ENCODE results near the gene PDZD4. TPM values are rescaled to one million over a fixed set of nuclear protein-coding genes. Genes with fewer than 3 reads are reported as not detected.

Gene PDZD4
- total and polyA plus RNA-seq, 3 experiments from 2014 or later: 1.3 to 2.3 (median 2.1) TPM

- Mint-ChIP-seq H3K4me3 (peak overlapping the region in 1 of 7 donors; percentile 56), H3K36me3 (peaks cover 0 to 3% (median 0%) of the 10 kb centered on the region in 3 donors), H3K4me1 (peaks cover 5 to 11% (median 10%) of the 10 kb centered on the region in 3 donors), H3K27ac (no peak overlapping the region), H3K9me3 (no peaks in the 10 kb centered on the region), H3K27me3 (peaks cover 26 to 28% of the 10 kb centered on the region in 2 donors)
- POLR2A ChIA-PET: no interaction called here
- DNase-seq: peak; percentile 52 to 79 (median 63)
- CTCF ChIA-PET: no interaction called here
- Histone ChIP-seq H3K4me1 (ENCODE audit: insufficient read depth, low read length) (no peaks in the 10 kb centered on the region), H3K27me3 (ENCODE audit: insufficient read depth, low read length, poor library complexity, severe bottlenecking) (no peaks in the 10 kb centered on the region), H3K4me3 (ENCODE audit: low read length) (no peak overlapping the region), H3K36me3 (ENCODE audit: insufficient read depth, low read length) (no peaks in the 10 kb centered on the region), H3K27ac (ENCODE audit: low read depth, low read length) (no peak overlapping the region), H3K9me3 (ENCODE audit: low read length) (no peaks in the 10 kb centered on the region)
Measured at GRCh38 chrX:153875391-153876111, 45.2 kb upstream of the PDZD4 start.

DNA sequence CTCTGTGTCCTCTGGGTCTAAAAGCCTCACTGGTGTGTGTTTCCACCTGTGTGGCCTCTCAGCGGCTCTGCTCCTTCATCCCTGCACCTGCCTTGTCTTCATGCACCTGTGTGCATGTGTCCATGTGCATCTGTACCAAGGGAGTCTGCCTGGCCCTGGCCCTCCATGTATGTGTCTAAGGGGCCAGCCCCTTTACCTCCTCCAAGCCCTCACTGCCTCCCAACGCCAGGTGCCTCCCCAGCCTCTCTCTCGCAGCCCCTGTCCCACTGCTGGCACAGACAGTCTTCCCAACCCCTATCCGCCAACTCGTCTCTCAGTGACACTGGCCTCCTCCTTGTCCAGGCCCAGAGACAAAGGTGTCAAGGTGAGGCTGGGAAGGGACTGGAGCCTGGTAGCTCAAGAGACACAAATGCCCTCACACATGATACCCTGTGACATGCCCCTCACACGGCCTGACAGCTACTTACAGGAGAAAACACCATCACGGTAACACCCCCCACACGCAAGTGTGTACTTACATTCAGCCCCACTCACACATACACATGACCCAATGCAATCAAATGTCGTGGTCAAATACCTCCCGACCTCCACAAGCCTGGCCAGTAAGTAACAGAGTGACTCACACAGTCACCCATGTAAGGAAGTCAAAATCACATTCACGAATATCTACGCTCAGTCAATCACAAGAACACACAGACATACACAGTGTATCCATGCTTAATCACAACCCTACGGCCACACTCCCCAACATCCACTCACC, 44.2 kb upstream of the PDZD4 start:
- Mint-ChIP-seq H3K4me1 (peaks cover 5 to 11% (median 10%) of the 10 kb centered on the region in 3 donors), H3K9me3 (no peaks in the 10 kb centered on the region), H3K27me3 (peaks cover 25 to 28% of the 10 kb centered on the region in 2 donors), H3K4me3 (no peak overlapping the region), H3K27ac (peak overlapping the region in 1 of 8 donors; percentile 37), H3K36me3 (peaks cover 0 to 3% (median 0%) of the 10 kb centered on the region in 3 donors)
- Histone ChIP-seq H3K27me3 (ENCODE audit: insufficient read depth, low read length, poor library complexity, severe bottlenecking) (no peaks in the 10 kb centered on the region), H3K4me1 (ENCODE audit: insufficient read depth, low read length) (no peaks in the 10 kb centered on the region), H3K27ac (ENCODE audit: low read depth, low read length) (no peak overlapping the region), H3K9me3 (ENCODE audit: low read length) (no peaks in the 10 kb centered on the region), H3K36me3 (ENCODE audit: insufficient read depth, low read length) (no peaks in the 10 kb centered on the region), H3K4me3 (ENCODE audit: low read length) (no peak overlapping the region)
- POLR2A ChIA-PET: no interaction called here
- CTCF ChIA-PET: no interaction called here
- no peak for DNase-seq

DNA sequence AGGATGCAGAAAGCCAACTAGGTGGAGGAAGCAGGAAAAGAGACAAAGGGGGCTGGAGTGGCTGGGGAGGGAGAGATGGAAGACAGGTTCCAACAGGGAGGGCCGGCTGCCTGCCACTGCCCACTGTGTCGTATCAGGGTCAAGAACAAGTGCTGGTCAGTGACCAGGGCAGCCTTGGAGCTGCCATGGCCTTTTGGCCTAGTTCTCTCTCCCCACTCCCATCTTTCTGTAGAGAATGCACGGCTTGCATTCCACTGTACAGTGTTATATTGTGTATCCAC, 43.7 kb upstream of the PDZD4 start:
- Mint-ChIP-seq H3K4me1 (peaks cover 5 to 9% (median 7%) of the 10 kb centered on the region in 3 donors), H3K9me3 (no peaks in the 10 kb centered on the region), H3K36me3 (peaks cover 0 to 3% (median 0%) of the 10 kb centered on the region in 3 donors), H3K27ac (peak overlapping the region in 1 of 8 donors; percentile 37), H3K4me3 (no peak overlapping the region), H3K27me3 (peaks cover 20 to 23% of the 10 kb centered on the region in 2 donors)
- Histone ChIP-seq H3K4me3 (ENCODE audit: low read length) (no peak overlapping the region), H3K36me3 (ENCODE audit: insufficient read depth, low read length) (no peaks in the 10 kb centered on the region), H3K9me3 (ENCODE audit: low read length) (no peaks in the 10 kb centered on the region), H3K27me3 (ENCODE audit: insufficient read depth, low read length, poor library complexity, severe bottlenecking) (no peaks in the 10 kb centered on the region), H3K27ac (ENCODE audit: low read depth, low read length) (no peak overlapping the region), H3K4me1 (ENCODE audit: insufficient read depth, low read length) (no peaks in the 10 kb centered on the region)
- DNase-seq: no peak
- ChIA-PET CTCF (no interaction called here), POLR2A (no interaction called here)

DNA sequence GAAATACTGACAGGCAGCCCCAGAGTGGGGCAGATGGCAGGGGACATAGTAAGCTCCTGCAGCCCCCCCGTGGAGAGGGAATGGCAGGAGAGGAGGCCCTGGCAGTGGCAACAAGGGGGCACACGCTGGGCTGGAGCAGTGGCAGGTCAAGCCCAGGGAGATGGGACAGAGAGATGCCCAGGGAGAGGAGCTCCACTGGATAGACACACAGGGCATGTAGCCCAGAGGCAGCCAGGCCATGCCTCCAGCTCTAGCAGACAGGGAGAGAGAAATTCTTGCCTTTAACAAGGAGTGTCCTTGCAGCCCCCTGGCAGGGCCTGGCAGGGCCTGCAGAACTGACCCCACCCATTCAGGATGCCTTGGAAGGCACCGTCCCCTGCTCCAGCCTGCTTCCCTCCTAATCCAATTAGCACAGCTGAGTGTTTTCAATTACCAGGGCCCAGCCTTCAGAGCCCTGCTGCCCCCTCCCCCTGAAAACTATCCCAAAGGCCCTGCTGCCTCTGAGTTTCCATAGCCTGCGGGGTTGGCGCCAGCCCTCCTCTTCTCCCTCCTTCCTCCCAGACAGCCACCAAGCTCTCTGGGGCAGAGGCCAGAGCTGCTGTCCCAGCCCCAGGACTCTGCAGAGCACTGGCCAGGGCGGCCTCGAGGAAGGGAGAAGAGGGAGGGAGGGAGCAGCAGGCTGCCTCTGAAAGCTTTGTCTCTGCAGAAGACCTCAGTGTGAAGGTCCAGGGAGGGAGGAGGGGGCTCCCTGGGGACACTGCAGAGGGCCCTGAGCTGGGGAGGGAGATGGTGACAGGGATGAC, 43.1 kb upstream of the PDZD4 start:
- Histone ChIP-seq H3K27me3 (ENCODE audit: insufficient read depth, low read length, poor library complexity, severe bottlenecking) (no peaks in the 10 kb centered on the region), H3K4me3 (ENCODE audit: low read length) (no peak overlapping the region), H3K27ac (ENCODE audit: low read depth, low read length) (no peak overlapping the region), H3K36me3 (ENCODE audit: insufficient read depth, low read length) (no peaks in the 10 kb centered on the region), H3K9me3 (ENCODE audit: low read length) (no peaks in the 10 kb centered on the region), H3K4me1 (ENCODE audit: insufficient read depth, low read length) (no peaks in the 10 kb centered on the region)
- Mint-ChIP-seq H3K27ac (no peak overlapping the region), H3K9me3 (no peaks in the 10 kb centered on the region), H3K36me3 (peaks cover 0 to 3% (median 0%) of the 10 kb centered on the region in 3 donors), H3K27me3 (peaks cover 16 to 21% of the 10 kb centered on the region in 2 donors), H3K4me3 (no peak overlapping the region), H3K4me1 (peaks cover 5 to 8% (median 5%) of the 10 kb centered on the region in 3 donors)
- no peak for DNase-seq
- ChIA-PET POLR2A (no interaction called here), CTCF (no interaction called here)

DNA sequence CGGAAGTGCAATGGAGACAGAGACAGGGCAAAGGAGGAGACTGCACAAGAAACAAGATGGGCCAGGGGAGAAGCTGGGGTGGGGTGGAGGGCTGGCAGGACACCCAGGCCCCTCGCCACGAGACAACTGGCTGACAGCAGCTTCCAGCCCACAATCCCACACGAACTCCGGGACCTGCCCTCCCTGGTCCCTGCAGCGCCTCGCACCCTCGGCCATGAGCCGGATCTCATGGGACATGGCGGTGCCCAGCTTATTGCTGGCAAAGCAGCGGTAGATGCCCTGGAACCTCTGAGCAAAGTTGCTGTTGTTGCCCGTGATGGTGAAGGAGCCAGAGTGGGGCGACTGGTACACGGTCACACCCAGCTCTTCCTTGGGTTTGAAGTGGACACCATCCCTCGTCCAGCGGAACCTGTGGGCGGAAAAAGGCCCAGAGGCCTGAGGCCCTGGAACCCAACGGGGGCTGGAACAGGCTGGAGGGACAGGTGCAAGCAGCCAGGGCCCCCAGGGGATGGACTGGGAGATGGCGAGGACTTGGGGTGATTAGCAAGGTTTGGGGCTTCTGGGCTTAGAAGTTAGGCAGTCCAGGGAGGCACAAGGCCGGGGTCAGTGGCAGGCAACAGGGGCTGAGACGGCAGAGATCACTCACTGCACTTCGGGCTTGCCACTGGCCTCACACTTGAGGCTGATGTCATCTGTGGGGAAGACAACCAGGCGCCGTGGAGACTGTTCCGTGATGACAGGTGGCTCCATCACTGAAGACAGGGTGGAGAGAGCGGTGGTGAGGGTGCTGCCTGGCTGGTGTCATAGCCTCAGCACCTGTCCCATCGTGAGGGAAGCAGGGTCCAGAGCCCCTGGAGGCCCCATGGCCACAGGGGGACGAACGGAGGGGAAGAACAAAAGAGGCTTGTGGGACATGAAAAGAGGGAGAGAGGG, 41.9 kb upstream of the PDZD4 start:
- no peak for DNase-seq
- Histone ChIP-seq H3K27me3 (ENCODE audit: insufficient read depth, low read length, poor library complexity, severe bottlenecking) (no peaks in the 10 kb centered on the region), H3K4me3 (ENCODE audit: low read length) (no peak overlapping the region), H3K4me1 (ENCODE audit: insufficient read depth, low read length) (no peaks in the 10 kb centered on the region), H3K27ac (ENCODE audit: low read depth, low read length) (no peak overlapping the region), H3K9me3 (ENCODE audit: low read length) (no peaks in the 10 kb centered on the region), H3K36me3 (ENCODE audit: insufficient read depth, low read length) (no peaks in the 10 kb centered on the region)
- H3K36me3 Mint-ChIP-seq: peaks cover 0 to 3% (median 0%) of the 10 kb centered on the region in 3 donors
- H3K27me3 Mint-ChIP-seq: peaks cover 10 to 15% of the 10 kb centered on the region in 2 donors
- peaks cover 0 to 3% (median 0%) of the 10 kb centered on the region in 3 donors for H3K4me1 Mint-ChIP-seq
- H3K4me3 Mint-ChIP-seq: peak overlapping the region in 1 of 7 donors; percentile 56
- no peak overlapping the region for H3K27ac Mint-ChIP-seq
- POLR2A ChIA-PET: no interaction called here
- CTCF ChIA-PET: no interaction called here
- H3K9me3 Mint-ChIP-seq: no peaks in the 10 kb centered on the region

- ChIA-PET POLR2A (no interaction called here), CTCF (no interaction called here)
- no peaks in the 10 kb centered on the region for H3K27me3 ChIP-seq (ENCODE audit: insufficient read depth, low read length, poor library complexity, severe bottlenecking)
- H3K4me1 Mint-ChIP-seq: peaks cover 0 to 3% (median 0%) of the 10 kb centered on the region in 3 donors
- H3K27me3 Mint-ChIP-seq: peaks cover 9 to 15% of the 10 kb centered on the region in 2 donors
- peaks cover 0 to 3% (median 0%) of the 10 kb centered on the region in 3 donors for H3K36me3 Mint-ChIP-seq
- no peak overlapping the region for H3K4me3 Mint-ChIP-seq
- H3K27ac ChIP-seq (ENCODE audit: low read depth, low read length): no peak overlapping the region
- no peak for DNase-seq
- H3K9me3 ChIP-seq (ENCODE audit: low read length): no peaks in the 10 kb centered on the region
- H3K4me1 ChIP-seq (ENCODE audit: insufficient read depth, low read length): no peaks in the 10 kb centered on the region
- H3K36me3 ChIP-seq (ENCODE audit: insufficient read depth, low read length): no peaks in the 10 kb centered on the region
- H3K4me3 ChIP-seq (ENCODE audit: low read length): no peak overlapping the region
- H3K27ac Mint-ChIP-seq: no peak overlapping the region
- H3K9me3 Mint-ChIP-seq: no peaks in the 10 kb centered on the region
Measured at GRCh38 chrX:153871451-153871850, 41.1 kb upstream of the PDZD4 start.

- no peaks in the 10 kb centered on the region for H3K9me3 ChIP-seq (ENCODE audit: low read length)
- H3K9me3 Mint-ChIP-seq: no peaks in the 10 kb centered on the region
- peaks cover 5 to 15% of the 10 kb centered on the region in 2 donors for H3K27me3 Mint-ChIP-seq
- H3K27ac ChIP-seq (ENCODE audit: low read depth, low read length): no peak overlapping the region
- H3K4me1 Mint-ChIP-seq: no peaks in the 10 kb centered on the region
- H3K27ac Mint-ChIP-seq: no peak overlapping the region
- no peaks in the 10 kb centered on the region for H3K36me3 ChIP-seq (ENCODE audit: insufficient read depth, low read length)
- ChIA-PET POLR2A (no interaction called here), CTCF (no interaction called here)
- H3K4me1 ChIP-seq (ENCODE audit: insufficient read depth, low read length): no peaks in the 10 kb centered on the region
- no peak for DNase-seq
- no peak overlapping the region for H3K4me3 ChIP-seq (ENCODE audit: low read length)
- no peak overlapping the region for H3K4me3 Mint-ChIP-seq
- H3K36me3 Mint-ChIP-seq: peaks cover 0 to 3% (median 0%) of the 10 kb centered on the region in 3 donors
- no peaks in the 10 kb centered on the region for H3K27me3 ChIP-seq (ENCODE audit: insufficient read depth, low read length, poor library complexity, severe bottlenecking)
Measured at GRCh38 chrX:153870791-153871360, 40.5 kb upstream of the PDZD4 start.

Measured in CD8-positive, alpha-beta memory T cell (primary cell).